Activated CD8-positive, alpha-beta memory T cell treated with anti-CD3 and anti-CD28 coated beads for 36 hours (primary cell): ENCODE measurements around the gene FMOD. TPM values are rescaled to one million over a fixed set of nuclear protein-coding genes. Genes with fewer than 3 reads are reported as not detected.

ENCODE experiments used
- CTCF ChIA-PET: fragments of 350-600 bp; sonication (Branson Sonifier 250); formaldehyde crosslinking; loops from one replicate; lab custom pipeline; 2021; ENCODE audit warnings: antibody characterized with exemption; lab: Charles Lee
- POLR2A ChIA-PET: fragments of 350-600 bp; sonication (Branson Sonifier 250); formaldehyde crosslinking; loops from one replicate; lab custom pipeline; 2021; ENCODE audit warnings: antibody characterized with exemption; lab: Charles Lee
- total RNA-seq, 2 experiments: library from RNA; stranded (reverse); gene quantifications; one replicate each; pipeline ENCODE4 v1.2.3, GENCODE V29; 2021

The FMOD gene
- total RNA-seq, 2 experiments from 2014 or later = 1.7 to 2.2 TPM

DNA sequence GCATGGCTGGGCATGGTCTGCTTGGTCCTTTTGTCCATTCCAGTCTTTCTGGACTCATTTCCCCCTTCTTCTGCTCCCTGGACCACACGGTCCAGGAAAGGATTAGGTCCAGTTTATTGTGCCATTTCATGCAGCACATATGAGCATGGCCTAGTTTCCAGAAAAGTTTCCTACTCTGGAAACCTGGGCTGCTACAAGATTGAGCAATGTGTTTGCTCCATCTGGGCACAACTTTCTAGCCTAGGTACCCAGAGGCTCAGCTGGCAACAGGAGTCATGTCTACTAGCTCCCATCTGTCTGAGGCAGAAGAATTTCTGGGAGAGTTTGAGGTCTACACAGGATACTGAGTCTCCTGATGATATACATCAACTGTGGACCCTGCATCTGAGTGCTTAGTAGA, 14.8 kb downstream of the FMOD start:
- CTCF ChIA-PET = interaction anchor here (0.7 to 17.2 kb wide), 5 partner anchors 10 to 152 kb away, joined by 3 to 323 read pairs (median 6); no protein-coding TSS in a partner anchor
- POLR2A ChIA-PET = interaction anchor here (0.8 kb wide), 1 partner anchor 29 kb away, joined by 3 read pairs; no protein-coding TSS in a partner anchor

- CTCF ChIA-PET = interaction anchor here (3.1 to 17.2 kb wide), 2 partner anchors 9 to 67 kb away, joined by 29 to 323 read pairs; no protein-coding TSS in a partner anchor
- POLR2A ChIA-PET = no interaction called here
These were observed 15.4 kb downstream of the FMOD start for GRCh38 chr1:203335503-203335902.

- POLR2A ChIA-PET = no interaction called here
- CTCF ChIA-PET = interaction anchor here (0.9 to 1.5 kb wide), 3 partner anchors 8 to 156 kb away, joined by 3 read pairs; no protein-coding TSS in a partner anchor
These were observed 19.7 kb downstream of the FMOD start for GRCh38 chr1:203331224-203331623.

GRCh38 chr1:203328714-203329122, 22.2 kb downstream of the FMOD start:
- ChIA-PET POLR2A (interaction anchor here (2.9 kb wide), 1 partner anchor 39 kb away, joined by 35 read pairs; no protein-coding TSS in a partner anchor), CTCF (interaction anchor here (1.9 to 9.8 kb wide), 2 partner anchors 39 to 60 kb away, joined by 5 to 86 read pairs; no protein-coding TSS in a partner anchor)

DNA sequence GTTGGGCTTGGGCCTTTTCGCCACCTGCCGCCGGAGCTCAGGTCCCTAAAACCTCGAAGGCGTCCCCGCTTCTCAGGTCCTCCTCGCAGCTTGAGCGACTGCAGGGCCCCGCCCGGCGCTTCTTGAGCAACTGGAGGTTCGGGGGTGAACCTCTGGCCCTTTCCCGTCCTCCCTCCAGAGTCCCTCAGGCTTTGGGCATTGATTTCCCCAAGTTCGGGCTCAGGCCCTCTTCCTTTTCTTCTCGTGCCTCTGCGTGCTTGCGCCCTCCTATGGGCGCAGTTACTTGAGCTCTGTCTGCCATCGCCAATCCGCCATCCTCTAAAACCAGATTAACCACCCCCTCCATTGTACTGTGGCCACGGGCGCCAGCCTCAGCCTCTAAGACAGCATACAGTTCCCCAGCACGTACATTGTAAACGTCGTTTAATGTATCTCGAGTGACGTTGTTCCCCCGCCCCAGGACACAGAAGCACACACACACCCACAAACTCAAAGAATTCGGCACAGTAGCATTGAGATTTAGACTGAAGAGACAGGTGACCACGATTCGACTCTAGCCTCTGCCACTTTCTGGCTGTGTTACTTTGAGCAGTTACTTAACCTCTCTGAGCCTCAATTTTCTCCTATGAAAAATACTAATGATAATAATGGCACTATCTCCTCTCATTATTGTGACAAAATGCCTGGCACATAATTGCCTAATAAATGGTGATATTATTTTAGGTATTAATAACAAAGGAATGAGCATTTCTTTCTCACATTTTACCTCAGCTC, 23.1 kb downstream of the FMOD start:
- CTCF ChIA-PET = interaction anchor here (0.7 to 9.8 kb wide), 11 partner anchors 9 to 159 kb away, joined by 3 to 86 read pairs (median 8); partner anchors contain the start of gene BTG2

GRCh38 chr1:203326830-203327683, 23.9 kb downstream of the FMOD start:
- ChIA-PET POLR2A (interaction anchor here (0.7 to 5.4 kb wide), 7 partner anchors 9 to 438 kb away, joined by 3 to 103 read pairs (median 4); partner anchors contain the start of genes BTG2, LAX1 and TMEM183A), CTCF (interaction anchor here (0.7 to 9.8 kb wide), 15 partner anchors 10 to 160 kb away, joined by 3 to 86 read pairs (median 8); partner anchors contain the start of gene BTG2)

More for the DNA sequence above, 23.1 kb downstream of the FMOD start:
- POLR2A ChIA-PET = interaction anchor here (1.0 to 5.4 kb wide), 6 partner anchors 10 to 437 kb away, joined by 3 to 103 read pairs (median 5); partner anchors contain the start of genes BTG2, LAX1 and TMEM183A

DNA sequence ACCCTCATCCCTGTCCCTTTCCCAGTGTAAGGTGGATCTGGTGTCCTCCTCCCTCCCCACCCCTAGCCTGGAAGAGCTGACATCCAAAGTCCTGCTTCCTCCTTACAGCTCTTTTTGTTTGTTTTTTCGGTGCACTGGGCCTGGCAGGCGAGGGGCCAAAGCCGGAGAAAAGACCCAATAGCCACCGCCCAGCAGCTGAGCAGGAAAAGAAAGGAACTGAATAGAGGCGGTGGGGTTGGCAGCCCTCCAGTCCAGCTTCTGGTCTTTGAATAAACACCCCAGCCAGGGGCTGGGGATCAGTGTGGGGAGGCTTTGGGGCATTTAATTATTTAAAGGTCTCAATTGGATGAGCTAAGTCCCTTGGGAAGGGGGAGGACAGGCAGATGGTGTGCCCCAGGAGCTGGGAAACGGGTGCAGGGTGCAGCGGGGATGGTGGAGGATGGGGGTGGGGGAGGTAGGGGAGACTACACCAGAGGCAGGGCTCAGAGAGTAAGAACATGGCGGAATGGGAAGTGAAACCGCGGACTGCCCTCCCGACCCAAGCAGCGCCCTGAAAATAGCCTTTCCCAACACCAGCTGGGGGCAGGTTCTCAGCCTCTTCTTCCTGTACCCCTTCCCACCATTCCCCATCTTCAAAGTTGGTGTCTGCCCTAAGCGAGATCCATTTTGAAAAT, 25.4 kb downstream of the FMOD start:
- ChIA-PET POLR2A (interaction anchor here (1.4 to 5.4 kb wide), 4 partner anchors 17 to 51 kb away, joined by 3 to 103 read pairs (median 29); partner anchors contain the start of gene BTG2), CTCF (interaction anchor here (1.1 to 9.8 kb wide), 9 partner anchors 11 to 57 kb away, joined by 3 to 86 read pairs (median 12); partner anchors contain the start of gene BTG2)

DNA sequence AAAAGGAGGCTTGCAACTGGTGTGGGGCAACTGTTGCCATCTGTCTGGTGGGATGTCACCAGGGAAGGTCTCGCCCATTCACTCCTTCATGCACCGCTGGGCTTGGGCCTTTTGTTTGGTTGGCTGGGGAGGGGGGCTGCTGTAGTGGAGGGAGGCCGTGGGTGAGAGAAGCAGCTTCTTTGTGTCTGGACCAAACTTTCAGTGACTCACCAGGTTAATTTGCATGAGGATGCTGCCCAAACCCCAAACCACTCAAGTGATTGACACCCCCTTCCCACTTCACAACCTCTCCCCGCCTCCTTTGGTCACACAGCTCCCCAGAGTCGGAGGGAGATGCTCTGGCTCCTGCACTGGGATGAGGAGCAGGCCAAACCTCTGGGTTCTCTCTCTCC, 25.9 kb downstream of the FMOD start:
- POLR2A ChIA-PET = interaction anchor here (0.6 to 5.4 kb wide), 4 partner anchors 16 to 54 kb away, joined by 3 to 103 read pairs (median 13); partner anchors contain the start of gene BTG2
- CTCF ChIA-PET = interaction anchor here (1.5 to 9.8 kb wide), 8 partner anchors 12 to 57 kb away, joined by 5 to 86 read pairs (median 20); partner anchors contain the start of gene BTG2

DNA sequence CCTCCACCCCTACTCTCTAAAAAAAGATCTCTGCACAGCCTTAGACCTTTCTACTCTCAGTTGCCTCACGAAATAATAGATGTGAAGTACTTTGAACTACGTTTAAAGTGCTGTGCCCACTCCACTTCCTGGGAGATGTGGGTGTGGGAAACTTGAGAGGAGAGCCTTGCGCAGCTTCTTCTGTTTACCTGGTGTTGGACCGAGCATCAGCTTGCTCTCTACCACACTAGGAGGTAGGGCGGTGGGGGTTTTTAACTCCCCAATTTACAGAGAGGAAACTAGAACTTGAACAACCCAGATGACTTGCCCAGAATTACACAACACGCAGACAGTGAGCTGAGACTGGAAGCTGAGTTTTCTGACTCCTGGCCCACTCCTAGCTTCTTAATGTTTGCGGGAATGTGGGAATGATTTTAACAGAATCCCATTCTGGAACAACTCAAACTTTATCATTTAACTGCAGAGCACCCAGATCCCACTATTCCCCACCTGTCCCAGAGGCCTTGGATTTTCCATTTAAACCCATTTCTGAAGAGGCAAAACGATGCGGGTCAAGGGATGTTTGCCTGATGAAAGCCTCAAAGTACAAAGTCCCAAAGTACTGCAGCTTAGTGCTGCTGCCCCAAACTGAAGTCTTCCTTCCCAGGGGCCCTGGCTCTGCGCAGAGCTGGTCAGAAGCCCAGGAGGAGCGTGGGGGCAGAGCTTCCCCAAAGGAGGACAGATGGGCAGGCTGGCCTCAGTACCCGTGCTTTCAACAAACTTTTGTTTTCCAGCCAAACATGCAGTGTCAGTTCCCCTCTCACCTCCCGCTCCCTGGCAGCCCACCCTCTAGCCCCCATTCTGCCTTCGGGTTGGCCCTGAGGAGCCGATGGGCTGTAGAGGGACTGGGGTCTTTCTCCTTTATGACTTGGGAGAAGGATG, 26.6 kb downstream of the FMOD start:
- CTCF ChIA-PET = interaction anchor here (0.6 to 9.8 kb wide), 10 partner anchors 13 to 163 kb away, joined by 3 to 86 read pairs (median 16); partner anchors contain the start of gene BTG2

GRCh38 chr1:203323587-203323986, 27.3 kb downstream of the FMOD start:
- ChIA-PET POLR2A (interaction anchor here (2.3 to 5.4 kb wide), 2 partner anchors 15 to 34 kb away, joined by 23 to 103 read pairs; partner anchors contain the start of gene BTG2), CTCF (interaction anchor here (0.6 to 9.8 kb wide), 6 partner anchors 15 to 164 kb away, joined by 3 to 86 read pairs (median 44); partner anchors contain the start of gene BTG2)

More for the DNA sequence above, 26.6 kb downstream of the FMOD start:
- POLR2A ChIA-PET = interaction anchor here (0.5 to 5.4 kb wide), 7 partner anchors 15 to 317 kb away, joined by 3 to 103 read pairs (median 3); partner anchors contain the start of genes BTG2 and TMEM183A

GRCh38 chr1:203322500-203323179, 28.3 kb downstream of the FMOD start:
- ChIA-PET CTCF (interaction anchor here (3.0 to 9.8 kb wide), 4 partner anchors 15 to 54 kb away, joined by 19 to 86 read pairs (median 70); partner anchors contain the start of gene BTG2), POLR2A (interaction anchor here (5.4 kb wide), 1 partner anchor 14 kb away, joined by 103 read pairs; the partner anchor contains the start of gene BTG2)

- ChIA-PET POLR2A (interaction anchor here (0.6 to 2.3 kb wide), 4 partner anchors 12 to 188 kb away, joined by 3 to 12 read pairs (median 6); no protein-coding TSS in a partner anchor), CTCF (interaction anchor here (0.5 to 9.8 kb wide), 11 partner anchors 14 to 799 kb away, joined by 3 to 86 read pairs (median 6); partner anchors contain the start of gene BTG2)
These were observed 29.5 kb downstream of the FMOD start for GRCh38 chr1:203321273-203322052.

DNA sequence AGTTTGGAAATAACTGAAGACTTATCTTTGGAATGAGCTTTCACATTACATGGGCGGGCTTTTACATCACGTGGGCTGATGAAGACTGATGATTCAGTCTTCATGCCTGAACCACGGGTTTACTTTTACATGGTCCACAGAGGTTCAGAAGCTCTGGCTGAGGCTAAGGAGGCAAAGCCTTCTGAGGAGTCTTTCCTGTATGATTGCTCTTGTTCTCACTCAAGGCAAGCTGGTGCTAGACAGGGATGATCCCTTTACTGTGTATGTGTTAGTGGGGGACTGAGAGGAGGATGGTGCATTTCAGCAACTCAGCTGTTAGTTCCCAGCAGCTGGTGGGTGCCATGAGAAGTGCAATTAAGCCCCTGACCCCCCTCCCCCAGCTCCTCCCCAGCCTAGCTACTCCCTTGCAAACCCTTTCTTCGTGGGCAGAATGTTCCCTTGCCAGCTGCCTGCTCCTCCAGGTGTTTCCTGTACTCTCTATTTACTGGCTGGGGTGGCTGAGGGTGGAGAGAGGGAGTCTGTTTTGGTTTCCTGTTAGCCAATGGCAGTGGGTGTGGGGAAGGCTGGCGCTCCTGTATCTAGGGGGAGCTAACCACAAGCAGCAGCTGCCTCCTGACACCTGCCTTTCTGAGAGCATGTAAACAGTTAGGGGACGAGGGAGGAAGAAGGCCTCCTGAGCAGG, 30.2 kb downstream of the FMOD start:
- CTCF ChIA-PET = interaction anchor here (0.5 to 9.8 kb wide), 12 partner anchors 13 to 167 kb away, joined by 3 to 86 read pairs (median 4); partner anchors contain the start of gene BTG2

GRCh38 chr1:203318229-203318517, 32.7 kb downstream of the FMOD start:
- POLR2A ChIA-PET = interaction anchor here (0.8 to 1.8 kb wide), 2 partner anchors 9 to 11 kb away, joined by 4 to 7 read pairs; no protein-coding TSS in a partner anchor
- CTCF ChIA-PET = interaction anchor here (1.0 kb wide), 1 partner anchor 11 kb away, joined by 6 read pairs; no protein-coding TSS in a partner anchor

More for the DNA sequence above, 30.2 kb downstream of the FMOD start:
- POLR2A ChIA-PET = interaction anchor here (0.5 to 2.3 kb wide), 6 partner anchors 11 to 1145 kb away, joined by 3 to 12 read pairs (median 6); no protein-coding TSS in a partner anchor
